Measurements from ENCODE around the gene ITCH.

GRCh38 chr20:34365765-34366213, 2.7 kb downstream of the ITCH start:
- TF ChIP-seq CTCF (IDR thresholded peaks at IDR 0.05) (no peak), EP300 (IDR thresholded peaks at IDR 0.05; ENCODE audit: low read depth) (no peak)

Measured in transverse colon (tissue), 3 donors.